Stimulated activated CD4-positive, alpha-beta T cell treated with anti-CD3 and anti-CD28 coated beads, Interleukin-1b, Interleukin-23, amount 100 ng/mL, for 4 hours (primary cell): ENCODE results near the gene CNOT1.

Experiments
- DNase-seq, 2 donors: peaks; one replicate each; pipeline ENCODE4 v3.0.0-alpha.2; 2020; ENCODE audit warnings: low read depth in 2 of 2

CNOT1 gene

DNA sequence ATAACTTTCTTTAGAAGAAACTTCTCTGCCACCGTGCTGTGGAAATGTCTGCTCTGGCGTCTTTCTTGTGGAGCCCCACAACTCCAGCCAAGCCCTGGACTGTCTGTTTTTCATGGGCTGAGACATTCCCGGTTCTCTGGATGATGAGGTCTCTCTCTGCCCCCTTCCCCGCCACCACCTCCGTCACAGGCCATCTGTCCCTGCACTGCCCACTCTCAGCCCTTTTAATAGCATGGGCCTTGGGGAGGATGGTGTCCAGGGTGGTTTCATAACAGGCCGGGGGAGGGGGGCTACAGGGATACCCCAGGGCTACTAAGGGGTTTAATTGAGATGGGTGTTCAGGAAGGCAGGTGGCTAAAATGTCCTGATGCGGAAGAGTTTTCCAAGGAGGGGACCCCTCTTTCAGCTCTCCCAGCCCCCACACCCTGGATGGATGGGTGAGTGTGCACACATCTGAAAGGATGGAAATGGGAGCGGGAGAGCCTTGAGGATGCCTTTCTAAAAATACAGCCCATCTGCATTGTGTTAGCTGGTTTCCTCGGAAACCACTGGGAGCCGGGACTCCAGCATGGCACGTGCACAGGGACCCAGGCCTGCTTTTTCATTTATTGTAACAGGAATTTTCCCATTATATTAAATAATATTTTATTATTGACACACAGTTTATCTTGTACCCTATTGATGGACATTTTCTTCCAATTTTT is 144.3 kb downstream of the CNOT1 start:
- DNase-seq: no peak

DNA sequence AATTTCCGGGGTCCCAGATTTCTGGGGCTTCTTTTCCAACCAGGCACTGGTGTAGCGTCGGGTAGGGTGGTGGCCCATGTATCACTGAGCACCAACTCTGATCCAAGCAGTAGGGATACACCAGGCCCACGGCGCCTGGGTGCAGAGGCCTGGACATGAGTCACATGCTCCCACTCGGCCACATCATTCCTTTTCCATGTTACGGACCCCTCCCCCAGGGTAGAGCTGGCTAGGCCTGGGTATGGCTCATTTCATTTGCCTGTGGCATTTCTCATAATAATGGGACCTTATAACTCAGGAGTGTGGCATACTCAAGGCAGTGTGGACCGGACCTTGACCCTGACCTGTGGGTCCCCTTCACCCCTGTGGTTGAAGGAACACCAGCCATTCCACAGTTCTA is 147.7 kb downstream of the CNOT1 start:
- DNase-seq: no peak

DNA sequence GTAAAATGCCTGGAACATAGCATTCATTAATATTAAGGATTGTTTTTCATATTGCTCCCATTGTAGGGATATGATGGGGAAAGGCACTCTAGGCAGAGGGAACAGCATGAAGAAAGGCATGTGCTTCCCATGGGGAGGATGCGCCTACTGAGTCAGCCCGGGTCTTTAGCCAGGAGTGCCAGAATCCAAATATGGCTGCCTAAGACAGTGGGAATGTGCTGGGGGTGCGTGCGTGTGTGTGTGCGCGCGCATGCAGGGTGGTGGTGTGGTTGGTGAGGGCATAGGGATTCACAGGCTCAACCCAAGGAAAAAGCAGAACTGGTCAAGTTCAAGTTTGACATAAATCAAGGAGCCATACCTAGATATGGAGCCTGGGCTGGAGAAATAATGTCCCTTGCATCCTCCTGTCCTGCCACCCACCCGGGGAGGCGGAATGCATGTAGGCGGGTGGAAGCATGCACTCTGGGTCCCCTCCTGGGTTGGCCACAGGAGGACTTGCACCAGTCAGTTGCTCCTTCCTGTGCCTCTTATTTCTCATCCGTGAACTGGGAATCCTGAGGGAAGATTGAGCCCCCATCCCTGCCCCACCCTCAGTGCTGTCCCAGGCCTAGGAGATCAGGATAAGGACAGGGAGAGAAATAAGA is 148.3 kb downstream of the CNOT1 start:
- DNase-seq: no peak

DNA sequence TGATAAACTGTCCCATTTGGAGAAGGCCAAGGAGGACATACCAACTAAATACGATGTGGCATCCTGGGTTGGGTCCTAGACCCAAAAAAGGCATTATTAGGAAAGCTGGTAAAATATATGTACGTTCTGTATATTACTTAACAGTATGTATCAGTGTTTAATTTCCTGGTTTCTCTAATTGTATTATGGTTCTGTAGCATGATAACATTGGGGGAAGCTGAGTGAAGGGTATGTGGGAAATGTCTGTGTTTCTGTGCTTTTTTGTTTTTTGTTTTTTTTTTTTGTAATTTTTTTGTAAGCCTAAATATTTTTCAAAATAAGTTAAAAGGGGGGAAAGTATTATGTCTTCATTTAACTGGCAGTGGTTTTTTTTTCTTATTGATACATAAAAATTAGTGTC is 151.2 kb downstream of the CNOT1 start:
- DNase-seq: no peak

DNA sequence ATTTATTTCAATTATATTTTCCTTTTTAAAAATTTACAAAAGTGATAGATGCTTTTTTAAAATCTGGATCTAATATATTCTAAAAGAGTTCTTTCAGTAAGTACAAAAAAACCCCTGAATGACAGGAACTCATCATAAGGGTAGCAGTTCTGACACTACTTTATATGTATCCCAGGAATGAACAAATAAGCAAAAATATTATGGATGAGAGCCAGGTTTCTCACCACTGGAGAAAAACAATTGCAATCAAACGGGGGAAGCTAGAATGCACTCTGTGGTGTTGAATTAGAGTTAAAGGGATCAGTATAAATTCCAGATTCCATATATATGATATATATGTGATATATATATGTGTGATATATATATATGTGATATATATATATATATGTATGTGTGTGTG is 152.8 kb downstream of the CNOT1 start:
- DNase-seq: no peak

DNA sequence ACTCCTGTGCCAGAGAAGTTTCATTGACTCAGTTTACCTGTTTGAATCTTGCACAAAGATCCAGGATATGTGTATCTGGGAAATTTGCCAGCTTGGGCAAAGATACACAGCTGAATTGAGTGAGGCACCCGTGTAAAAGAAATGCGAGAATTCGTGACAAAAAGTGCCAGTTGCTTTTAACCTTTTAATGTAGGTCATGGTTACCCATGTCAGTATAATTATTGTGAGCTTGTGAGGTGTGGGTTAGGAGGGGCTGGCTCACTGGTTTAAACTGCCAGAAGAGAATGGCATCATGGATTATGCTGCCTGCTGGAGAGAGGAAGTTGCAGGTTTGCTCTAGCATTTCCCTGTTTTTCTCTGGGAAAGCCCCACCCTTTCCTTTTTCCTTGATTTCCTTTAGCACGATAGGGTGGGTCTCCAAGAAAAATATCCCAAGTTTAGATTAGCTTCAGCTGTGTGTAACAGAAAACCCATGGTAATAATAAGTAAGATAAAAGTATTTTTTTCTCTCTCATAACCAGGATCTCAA is 154.5 kb downstream of the CNOT1 start:
- no peak for DNase-seq

DNA sequence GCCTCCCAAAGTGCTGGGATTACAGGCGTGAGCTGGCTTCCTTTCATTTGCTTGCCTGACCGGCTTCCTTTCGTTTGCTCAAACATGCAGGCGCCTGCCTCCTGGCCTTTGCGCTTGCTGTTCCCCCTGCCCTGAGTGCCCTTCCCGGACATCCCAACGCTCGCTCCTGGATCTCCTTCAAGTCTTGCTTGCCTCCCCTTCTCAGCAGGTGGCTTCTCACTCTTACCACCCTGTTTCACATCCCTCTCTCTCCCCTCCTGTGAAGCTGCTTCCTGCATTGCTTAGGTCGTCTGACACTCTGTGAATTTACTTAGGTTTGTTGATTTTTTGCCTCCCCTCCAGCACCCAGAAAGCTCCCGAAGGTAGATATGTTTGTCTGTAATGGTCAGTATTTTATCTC is 155.3 kb downstream of the CNOT1 start:
- DNase-seq: no peak

DNA sequence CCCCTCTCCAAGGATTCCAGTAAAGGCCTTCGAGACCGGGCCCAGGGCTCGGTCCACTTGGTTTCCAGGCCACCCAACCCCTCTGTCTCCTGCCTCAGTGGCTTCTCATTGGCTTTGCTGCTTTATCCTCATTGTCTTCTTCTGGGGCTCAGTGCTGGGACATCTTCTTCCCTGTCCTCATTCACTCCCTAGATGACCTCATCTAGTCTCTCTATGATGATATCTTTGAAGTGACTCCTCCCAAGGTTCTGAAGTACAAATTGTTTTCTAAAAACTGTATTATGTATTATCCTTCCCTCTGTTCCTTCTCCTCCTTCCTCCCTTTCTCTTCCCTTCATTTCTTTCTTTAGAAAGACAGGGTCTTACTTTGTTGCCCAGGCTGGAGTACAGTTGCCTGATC is 156.8 kb downstream of the CNOT1 start:
- DNase-seq: no peak

DNA sequence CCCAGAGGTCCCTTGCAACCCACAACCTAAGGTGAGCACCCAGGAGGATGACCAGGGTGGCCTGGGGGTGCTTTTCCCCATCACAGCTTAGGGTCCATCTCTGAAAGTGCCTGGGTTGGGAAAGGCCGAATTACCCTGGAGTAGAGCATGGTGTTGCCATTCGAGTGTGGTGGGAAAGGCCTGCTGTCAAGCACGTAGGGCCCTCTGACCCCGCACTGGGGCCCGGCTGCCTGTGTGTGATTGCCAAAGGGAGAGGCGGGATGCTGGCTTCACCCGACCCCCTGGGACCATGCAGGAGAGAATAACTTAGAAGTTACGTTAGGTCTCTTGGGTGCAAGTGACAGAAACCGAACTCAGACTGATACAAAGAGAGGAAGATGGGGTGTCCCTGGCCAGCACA is 157.4 kb downstream of the CNOT1 start:
- DNase-seq: no peak

DNA sequence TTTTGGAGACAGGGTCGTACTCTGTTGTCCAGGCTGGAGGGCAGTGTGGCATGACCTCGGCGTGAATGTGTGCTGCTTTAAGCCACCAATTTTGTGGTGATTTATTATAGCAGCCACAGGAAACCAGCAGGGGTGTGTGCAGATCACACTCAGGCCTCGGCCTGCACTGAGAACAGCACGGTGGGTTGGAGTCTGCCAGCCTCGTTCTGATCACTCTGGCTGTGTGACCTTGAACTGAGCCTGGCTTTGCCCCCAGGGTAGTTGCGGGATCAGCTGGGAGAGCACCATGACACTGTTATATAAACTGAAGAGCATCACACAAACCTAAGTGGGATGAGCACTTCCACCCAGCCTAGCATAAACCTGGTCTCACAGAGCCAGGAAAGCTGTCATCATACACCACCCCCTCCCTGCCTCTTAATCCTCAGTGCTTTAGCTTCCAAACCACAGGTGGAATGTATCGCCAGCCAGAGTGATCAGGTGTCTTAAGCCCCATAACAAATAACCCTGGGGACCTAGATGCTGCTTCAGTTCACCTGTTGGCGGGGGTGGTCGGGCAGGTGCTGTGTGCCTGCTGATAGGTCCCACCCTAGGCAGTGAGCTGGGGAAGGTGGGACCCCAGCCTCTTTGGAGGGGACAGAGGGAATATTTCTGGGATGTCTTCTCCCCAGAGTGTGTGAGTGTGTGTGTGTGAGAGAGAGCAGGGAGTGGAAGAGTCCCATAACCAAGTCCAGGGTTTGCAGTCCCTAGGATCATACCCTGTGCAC is 158.2 kb downstream of the CNOT1 start:
- no peak for DNase-seq
